A549 (cell line): Measurements from ENCODE around the gene SPDYC. TPM values are rescaled to one million over a fixed set of nuclear protein-coding genes. Genes with fewer than 3 reads are reported as not detected.

Experiments
- ATAC-seq, 2 experiments: fragments of 200-7000 bp in 1 of 2; fragments of >200 bp in 1 of 2; cut with Nextera tagmentation in 1 of 2; cut with Tn5 transposase in 1 of 2; 3 replicates each; pipeline versions ENCODE4 v1.8.0 to v1.9.1; 2018 to 2020; ENCODE audit warnings: mild to moderate bottlenecking in 1 of 2, moderate library complexity in 1 of 2
- CTCF ChIA-PET: fragments of 300-600 bp; sonication (Branson Sonifier 250); formaldehyde crosslinking; extraction: SDS; loops from one replicate; lab custom pipeline; 2021; ENCODE audit warnings: antibody characterized with exemption, inconsistent platforms; lab: Yijun Ruan, JAX
- POLR2A ChIA-PET: fragments of 350-600 bp; formaldehyde crosslinking; extraction: SDS; loops from one replicate; lab custom pipeline; 2021; ENCODE audit warnings: antibody characterized with exemption, inconsistent platforms; lab: Yijun Ruan, JAX
- DNase-seq, 2 experiments: peaks; one replicate each; pipeline versions ENCODE4 v3.0.0 to v3.0.0-alpha.2; 2011 to 2016; ENCODE audit warnings: low read depth in 1 of 2, low spot score in 1 of 2
- FAIRE-seq: peaks from 2 replicates; lab custom pipeline; 2011; peaks lifted over from hg19 to GRCh38; lab: Jason Lieb, UNC
- H3K27ac ChIP-seq, 2 experiments: fragments of >200 bp; sonication (Bioruptor Twin); formaldehyde crosslinking; 3 replicates each; pipeline ENCODE4 v1.5.1; 2016 to 2017
- H3K4me1 ChIP-seq: fragments of >200 bp; sonication (Bioruptor Twin); formaldehyde crosslinking; 3 replicates; pipeline ENCODE4 v1.6.1; 2016
- H3K4me2 ChIP-seq: fragments of >200 bp; sonication (Bioruptor Twin); formaldehyde crosslinking; 3 replicates; pipeline ENCODE4 v1.6.1; 2016
- H3K4me3 ChIP-seq: fragments of >200 bp; sonication (Bioruptor Twin); formaldehyde crosslinking; 3 replicates; pipeline ENCODE4 v1.5.1; 2016
- H3K9me3 ChIP-seq: fragments of >200 bp; sonication (Bioruptor Twin); formaldehyde crosslinking; 3 replicates; pipeline ENCODE4 v1.6.1; 2016
- ATOH8 ChIP-seq: fragments of 250-450 bp; sonication (Bioruptor Pico); IDR thresholded peaks from 2 replicates; pipeline ENCODE4 v1.5.0; 2020; ENCODE audit warnings: low read depth, mild to moderate bottlenecking, moderate library complexity
- BHLHE40 ChIP-seq: IDR thresholded peaks from 2 replicates; pipeline ENCODE4 v1.6.1; 2012; ENCODE audit warnings: low read depth, low read length, inconsistent platforms
- CBX2 ChIP-seq: fragments of 200-600 bp; sonication (generic); IDR thresholded peaks from 2 replicates; pipeline ENCODE4 v1.6.1; 2016; ENCODE audit warnings: low read depth, mild to moderate bottlenecking, borderline replicate concordance
- CBX8 ChIP-seq: fragments of 200-600 bp; sonication (generic); IDR thresholded peaks from 2 replicates; pipeline ENCODE4 v1.6.1; 2016
- CEBPB ChIP-seq, 2 experiments: fragments of >200 bp in 1 of 2; sonication (Bioruptor Twin) in 1 of 2; formaldehyde crosslinking in 1 of 2; IDR thresholded peaks; 2 replicates each; pipeline ENCODE4 v1.6.1; 2012 to 2016
- CHD4 ChIP-seq: fragments of 200-600 bp; sonication (generic); IDR thresholded peaks from 2 replicates; pipeline ENCODE4 v1.6.1; 2016; ENCODE audit warnings: antibody characterized with exemption, mild to moderate bottlenecking, borderline replicate concordance
- FOSL2 ChIP-seq, 2 experiments: fragments of 450-650 bp in 1 of 2; fragments of >200 bp in 1 of 2; sonication (Bioruptor Twin) in 1 of 2; formaldehyde crosslinking; IDR thresholded peaks; 2 replicates each; pipeline versions ENCODE4 v1.5.0 to v1.6.1; 2016 to 2020; ENCODE audit warnings: mild to moderate bottlenecking in 1 of 2, moderate library complexity in 1 of 2
- GATA3 ChIP-seq: IDR thresholded peaks from 2 replicates; pipeline ENCODE4 v1.6.1; 2012; ENCODE audit warnings: borderline replicate concordance
- HDAC2 ChIP-seq: fragments of 200-600 bp; sonication (generic); IDR thresholded peaks from 2 replicates; pipeline ENCODE4 v1.6.1; 2016
- HES2 ChIP-seq: fragments of >200 bp; sonication (Bioruptor Twin); formaldehyde crosslinking; IDR thresholded peaks from 2 replicates; pipeline ENCODE4 v1.6.1; 2016
- JUN ChIP-seq, 2 experiments: fragments of >200 bp; sonication (Bioruptor Twin); formaldehyde crosslinking; IDR thresholded peaks; 2 replicates in 1 of 2; 3 replicates in 1 of 2; pipeline ENCODE4 v1.6.1; 2016 to 2017
- KDM1A ChIP-seq: fragments of 200-600 bp; sonication (generic); IDR thresholded peaks from 2 replicates; pipeline ENCODE4 v1.6.1; 2016; ENCODE audit warnings: low read depth, mild to moderate bottlenecking
- MYC ChIP-seq: IDR thresholded peaks from 2 replicates; pipeline ENCODE4 v1.6.1; 2012; ENCODE audit warnings: mild to moderate bottlenecking, inconsistent platforms, low read length, improper control_type of control experiment, borderline replicate concordance
- NPAS2 ChIP-seq: fragments of 250-450 bp; sonication (Bioruptor Pico); IDR thresholded peaks from 2 replicates; pipeline ENCODE4 v1.8.0; 2022; ENCODE audit warnings: mild to moderate bottlenecking, moderate library complexity, borderline replicate concordance
- PHF8 ChIP-seq: fragments of 200-600 bp; sonication (generic); IDR thresholded peaks from 2 replicates; pipeline ENCODE4 v1.6.1; 2016; ENCODE audit warnings: low read depth, mild to moderate bottlenecking, antibody characterized with exemption, moderate library complexity, borderline replicate concordance
- POLR2A ChIP-seq: IDR thresholded peaks from 2 replicates; pipeline ENCODE4 v1.6.1; 2012; ENCODE audit warnings: mild to moderate bottlenecking, low read length
- RARB ChIP-seq: fragments of 250-450 bp; sonication (Bioruptor Pico); IDR thresholded peaks from 2 replicates; pipeline ENCODE4 v1.8.0; 2021; ENCODE audit warnings: mild to moderate bottlenecking, moderate library complexity
- RCOR1 ChIP-seq: fragments of 150-350 bp; IDR thresholded peaks from 2 replicates; pipeline ENCODE4 v1.6.1; 2014; ENCODE audit warnings: antibody characterized with exemption, low read length, low read depth
- RFX5 ChIP-seq: fragments of 450-650 bp; IDR thresholded peaks from 2 replicates; pipeline ENCODE4 v1.7.1; 2014; ENCODE audit warnings: antibody characterized with exemption, mild to moderate bottlenecking, moderate library complexity
- RNF2 ChIP-seq: fragments of 200-600 bp; sonication (generic); IDR thresholded peaks from 2 replicates; pipeline ENCODE4 v1.6.1; 2016; ENCODE audit warnings: low read depth, mild to moderate bottlenecking, antibody characterized with exemption, moderate library complexity, borderline replicate concordance
- TP53 ChIP-seq: fragments of 250-450 bp; sonication (Bioruptor Pico); IDR thresholded peaks from 2 replicates; pipeline ENCODE4 v1.5.0; 2021; ENCODE audit warnings: mild to moderate bottlenecking, moderate library complexity
- ZNF302 ChIP-seq: fragments of 250-450 bp; sonication (Bioruptor Pico); IDR thresholded peaks from 2 replicates; pipeline ENCODE4 v1.9.0; 2021; ENCODE audit warnings: inconsistent platforms, mild to moderate bottlenecking, moderate library complexity
- WGBS: methylation state at CpG from one replicate; pipeline ENCODE4 v1.1.6; 2017; ENCODE audit errors: missing lambda C conversion rate; 5-methylcytosine and 5-hydroxymethylcytosine counted together
- polyA plus RNA-seq, 4 experiments: library from polyadenylated mRNA; depleted of rRNA in 3 of 4; stranded (reverse); fragments of >200 nt; fragmentation: RNase III in 1 of 4; extraction: RNeasy Plus Mini Kit Qiagen cat#74134 plus additional on column Dnase treatment in 1 of 4; gene quantifications; 2 replicates in 3 of 4; 3 replicates in 1 of 4; pipeline ENCODE4 v1.2.3, GENCODE V29; 2011 to 2017
- TF ChIP-seq, protein P1 (sequence below): IDR thresholded peaks from 2 replicates; pipeline ENCODE4 v1.6.1; 2012
- TF ChIP-seq, protein P2 (sequence below): fragments of 200-600 bp; sonication (generic); IDR thresholded peaks from 2 replicates; pipeline ENCODE4 v1.6.1; 2016; ENCODE audit warnings: antibody characterized with exemption, mild to moderate bottlenecking, moderate library complexity
- TF ChIP-seq, protein P3 (sequence below): fragments of 150-350 bp; IDR thresholded peaks from 2 replicates; pipeline ENCODE4 v1.6.1; 2014; ENCODE audit warnings: low read depth, mild to moderate bottlenecking, low read length

The SPDYC gene
- polyA plus RNA-seq, 2 of the 4 experiments (the other 2 are of a cell fraction), result not detected

- no peaks in the 10 kb centered on the region for H3K4me1 ChIP-seq
- no peak overlapping the region for H3K4me3 ChIP-seq
- no peak for TF ChIP-seq RARB (CRISPR knock-in tag)
- TF ChIP-seq HDAC2, result no peak
- TF ChIP-seq TP53, result no peak
- no peak for TF ChIP-seq FOSL2 (IDR thresholded peaks at IDR 0.05)
- TF ChIP-seq FOSL2 (CRISPR knock-in tag; IDR thresholded peaks at IDR 0.05), result no peak
- no peak overlapping the region for H3K4me2 ChIP-seq
- no peak overlapping the region for H3K27ac ChIP-seq
- ChIA-PET CTCF (interaction anchor here (0.7 to 3.5 kb wide), 12 partner anchors 8 to 204 kb away, joined by 3 to 25 read pairs (median 4); partner anchors contain the start of genes CAPN1 and CDC42EP2), POLR2A (no interaction called here)
- no peaks in the 10 kb centered on the region for H3K9me3 ChIP-seq
- no peak for DNase-seq
- no peak for ATAC-seq
- FAIRE-seq, result no peak
- 89% methylated on average over 8 of the region's 13 CpGs for WGBS
Measured at GRCh38 chr11:65212226-65212801, 42.3 kb downstream of the SPDYC start.

DNA sequence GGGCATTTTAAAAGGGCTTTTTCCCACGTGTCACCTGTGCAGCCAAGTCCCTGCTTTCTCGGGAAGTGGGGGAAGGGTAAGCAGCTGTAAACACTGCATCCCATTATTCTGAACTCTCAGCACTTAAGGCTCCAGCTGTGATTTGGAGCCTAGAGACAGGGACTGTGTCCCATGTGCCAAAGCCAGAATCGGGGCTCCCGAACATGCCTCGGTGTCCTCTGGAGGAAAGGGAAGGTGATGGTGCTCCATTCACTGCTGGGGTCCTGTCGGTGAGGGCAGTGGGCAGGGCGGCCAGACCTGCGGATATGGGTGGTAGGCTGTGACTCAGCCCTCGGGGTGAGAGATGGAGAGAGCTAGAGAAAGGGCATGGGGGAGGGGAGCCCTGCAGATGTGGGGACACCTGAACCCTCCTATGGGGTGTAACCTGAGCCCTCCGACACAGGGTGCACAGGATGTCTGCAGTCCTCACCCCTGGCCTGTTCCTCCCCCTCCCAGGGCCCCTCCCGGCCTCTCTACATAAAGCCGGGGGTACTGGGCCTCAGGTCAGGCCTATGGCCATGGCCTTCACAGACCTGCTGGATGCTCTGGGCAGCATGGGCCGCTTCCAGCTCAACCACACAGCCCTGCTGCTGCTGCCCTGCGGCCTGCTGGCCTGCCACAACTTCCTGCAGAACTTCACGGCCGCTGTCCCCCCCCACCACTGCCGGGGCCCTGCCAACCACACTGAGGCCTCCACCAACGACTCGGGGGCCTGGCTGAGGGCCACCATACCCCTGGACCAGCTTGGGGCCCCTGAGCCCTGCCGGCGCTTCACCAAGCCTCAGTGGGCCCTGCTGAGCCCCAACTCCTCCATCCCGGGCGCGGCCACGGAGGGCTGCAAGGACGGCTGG, 43.5 kb downstream of the SPDYC start:
- Histone ChIP-seq H3K4me3 (no peak overlapping the region), H3K27ac (no peak overlapping the region), H3K4me2 (no peak overlapping the region), H3K9me3 (no peaks in the 10 kb centered on the region), H3K4me1 (no peaks in the 10 kb centered on the region)
- FAIRE-seq (no peak), ATAC-seq (peak in 1 of 2 experiments; percentile 32; a peak in 2 of 6 replicates), DNase-seq (no peak)
- WGBS, result 81% methylated on average over 12 of the region's 26 CpGs
- ChIA-PET CTCF (interaction anchor here (0.7 to 3.5 kb wide), 5 partner anchors 9 to 105 kb away, joined by 3 to 25 read pairs (median 3); no protein-coding TSS in a partner anchor), POLR2A (no interaction called here)
- TF ChIP-seq JUN (IDR thresholded peaks at IDR 0.05), result no peak
- no peak for TF ChIP-seq CBX8
- no peak for TF ChIP-seq RCOR1
- TF ChIP-seq NPAS2 (CRISPR knock-in tag), result no peak
- TF ChIP-seq BHLHE40, result no peak
- TF ChIP-seq CHD4, result no peak
- TF ChIP-seq HDAC2, result no peak
- TF ChIP-seq, protein P1, sequence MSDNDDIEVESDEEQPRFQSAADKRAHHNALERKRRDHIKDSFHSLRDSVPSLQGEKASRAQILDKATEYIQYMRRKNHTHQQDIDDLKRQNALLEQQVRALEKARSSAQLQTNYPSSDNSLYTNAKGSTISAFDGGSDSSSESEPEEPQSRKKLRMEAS, result no peak
- no peak for TF ChIP-seq ZNF302
- TF ChIP-seq MYC, result no peak
- no peak for TF ChIP-seq ATOH8 (CRISPR knock-in tag)
- no peak for TF ChIP-seq CBX2
- no peak for TF ChIP-seq GATA3
- no peak for TF ChIP-seq PHF8
- no peak for TF ChIP-seq RFX5
- TF ChIP-seq KDM1A, result no peak

DNA sequence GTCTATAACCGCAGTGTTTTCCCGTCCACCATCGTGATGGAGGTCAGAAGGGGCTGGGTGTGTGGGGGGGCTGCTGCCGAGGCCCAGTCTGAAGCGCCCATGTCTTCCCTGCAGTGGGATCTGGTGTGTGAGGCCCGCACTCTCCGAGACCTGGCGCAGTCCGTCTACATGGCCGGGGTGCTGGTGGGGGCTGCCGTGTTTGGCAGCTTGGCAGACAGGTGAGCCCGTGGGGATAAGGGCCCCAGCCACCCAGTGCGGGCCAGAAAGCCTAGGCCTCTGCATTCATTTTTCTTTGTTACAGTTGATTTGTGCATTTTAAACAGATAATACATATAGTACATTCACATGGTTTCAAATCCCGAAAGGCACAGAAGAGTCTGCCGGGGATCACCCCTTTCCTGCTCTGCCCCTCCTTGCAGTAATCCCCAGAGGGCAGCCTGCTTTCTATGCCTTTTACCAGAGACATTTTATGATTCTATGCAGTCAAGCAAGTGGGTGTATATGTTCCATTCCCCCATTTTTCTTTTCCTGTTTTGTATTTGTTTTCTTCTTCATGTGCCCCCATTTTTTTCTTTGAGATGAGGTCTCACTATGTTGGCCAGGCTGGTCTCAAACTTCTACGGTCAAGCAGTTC, 44.3 kb downstream of the SPDYC start:
- ChIA-PET CTCF (interaction anchor here (1.1 to 3.5 kb wide), 2 partner anchors 10 to 33 kb away, joined by 3 to 25 read pairs; no protein-coding TSS in a partner anchor), POLR2A (interaction anchor here (0.6 kb wide), 1 partner anchor 9 kb away, joined by 7 read pairs; no protein-coding TSS in a partner anchor)
- Histone ChIP-seq H3K4me2 (no peak overlapping the region), H3K4me3 (no peak overlapping the region), H3K4me1 (no peaks in the 10 kb centered on the region), H3K27ac (no peak overlapping the region), H3K9me3 (no peaks in the 10 kb centered on the region)
- DNase-seq (no peak), ATAC-seq (no peak; a peak in 1 of 6 replicates), FAIRE-seq (no peak)
- 88% methylated on average over 14 of the region's 16 CpGs for WGBS
- TF ChIP-seq ZNF302, result no peak
- TF ChIP-seq POLR2A, result no peak
- no peak for TF ChIP-seq RCOR1
- TF ChIP-seq PHF8, result no peak
- TF ChIP-seq, protein P2, sequence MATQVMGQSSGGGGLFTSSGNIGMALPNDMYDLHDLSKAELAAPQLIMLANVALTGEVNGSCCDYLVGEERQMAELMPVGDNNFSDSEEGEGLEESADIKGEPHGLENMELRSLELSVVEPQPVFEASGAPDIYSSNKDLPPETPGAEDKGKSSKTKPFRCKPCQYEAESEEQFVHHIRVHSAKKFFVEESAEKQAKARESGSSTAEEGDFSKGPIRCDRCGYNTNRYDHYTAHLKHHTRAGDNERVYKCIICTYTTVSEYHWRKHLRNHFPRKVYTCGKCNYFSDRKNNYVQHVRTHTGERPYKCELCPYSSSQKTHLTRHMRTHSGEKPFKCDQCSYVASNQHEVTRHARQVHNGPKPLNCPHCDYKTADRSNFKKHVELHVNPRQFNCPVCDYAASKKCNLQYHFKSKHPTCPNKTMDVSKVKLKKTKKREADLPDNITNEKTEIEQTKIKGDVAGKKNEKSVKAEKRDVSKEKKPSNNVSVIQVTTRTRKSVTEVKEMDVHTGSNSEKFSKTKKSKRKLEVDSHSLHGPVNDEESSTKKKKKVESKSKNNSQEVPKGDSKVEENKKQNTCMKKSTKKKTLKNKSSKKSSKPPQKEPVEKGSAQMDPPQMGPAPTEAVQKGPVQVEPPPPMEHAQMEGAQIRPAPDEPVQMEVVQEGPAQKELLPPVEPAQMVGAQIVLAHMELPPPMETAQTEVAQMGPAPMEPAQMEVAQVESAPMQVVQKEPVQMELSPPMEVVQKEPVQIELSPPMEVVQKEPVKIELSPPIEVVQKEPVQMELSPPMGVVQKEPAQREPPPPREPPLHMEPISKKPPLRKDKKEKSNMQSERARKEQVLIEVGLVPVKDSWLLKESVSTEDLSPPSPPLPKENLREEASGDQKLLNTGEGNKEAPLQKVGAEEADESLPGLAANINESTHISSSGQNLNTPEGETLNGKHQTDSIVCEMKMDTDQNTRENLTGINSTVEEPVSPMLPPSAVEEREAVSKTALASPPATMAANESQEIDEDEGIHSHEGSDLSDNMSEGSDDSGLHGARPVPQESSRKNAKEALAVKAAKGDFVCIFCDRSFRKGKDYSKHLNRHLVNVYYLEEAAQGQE, result no peak
- no peak for TF ChIP-seq RFX5
- TF ChIP-seq HES2, result no peak
- TF ChIP-seq, protein P3, sequence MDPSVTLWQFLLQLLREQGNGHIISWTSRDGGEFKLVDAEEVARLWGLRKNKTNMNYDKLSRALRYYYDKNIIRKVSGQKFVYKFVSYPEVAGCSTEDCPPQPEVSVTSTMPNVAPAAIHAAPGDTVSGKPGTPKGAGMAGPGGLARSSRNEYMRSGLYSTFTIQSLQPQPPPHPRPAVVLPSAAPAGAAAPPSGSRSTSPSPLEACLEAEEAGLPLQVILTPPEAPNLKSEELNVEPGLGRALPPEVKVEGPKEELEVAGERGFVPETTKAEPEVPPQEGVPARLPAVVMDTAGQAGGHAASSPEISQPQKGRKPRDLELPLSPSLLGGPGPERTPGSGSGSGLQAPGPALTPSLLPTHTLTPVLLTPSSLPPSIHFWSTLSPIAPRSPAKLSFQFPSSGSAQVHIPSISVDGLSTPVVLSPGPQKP, result no peak
- TF ChIP-seq CBX8, result no peak
- TF ChIP-seq RNF2, result no peak
- TF ChIP-seq JUN (IDR thresholded peaks at IDR 0.05), result no peak
- no peak for TF ChIP-seq CEBPB (IDR thresholded peaks at IDR 0.05)
